HCT116 (cell line): ENCODE results near the gene DHRSX. TPM values are rescaled to one million over a fixed set of nuclear protein-coding genes. Genes with fewer than 3 reads are reported as not detected.

Source experiments
- ATAC-seq: fragments of 200-7000 bp; cut with Tn5 transposase; 2 replicates; pipeline ENCODE4 v1.9.1; 2020; ENCODE audit warnings: mild to moderate bottlenecking, moderate library complexity
- BruUV-seq: library from RNA; stranded (reverse); fragments of 400-500 nt; replicated peaks from 2 replicates; lab custom pipeline; 2021; lab: Mats Ljungman, UMichigan
- CTCF ChIA-PET: fragments of 300-600 bp; sonication (Branson Sonifier 250); formaldehyde crosslinking; loops from one replicate; lab custom pipeline; 2021; ENCODE audit warnings: antibody characterized with exemption; lab: Charles Lee
- POLR2A ChIA-PET: fragments of 300-600, 350-600 bp; sonication (Branson Sonifier 250); formaldehyde crosslinking; loops from one replicate; lab custom pipeline; 2021; ENCODE audit warnings: antibody characterized with exemption; lab: Charles Lee
- RAD21 ChIA-PET, 2 experiments: fragments of 300-600 bp; sonication (Branson Sonifier 250); formaldehyde crosslinking; loops; one replicate each; lab custom pipeline; 2023; ENCODE audit warnings: low total read pairs in 2 of 2; ENCODE audit not compliant: uncharacterized antibody in 2 of 2, unreplicated experiment in 2 of 2, low non-redundant PET in 1 of 2; lab: Charles Lee
- DNase-seq: peaks from one replicate; pipeline ENCODE4 v3.0.0-alpha.2; 2010; ENCODE audit warnings: low read depth, low spot score
- H2AFZ ChIP-seq: fragments of 200-600 bp; shearing (Covaris generic), sonication (generic); 2 replicates; pipeline ENCODE4 v1.6.1; 2017; ENCODE audit warnings: low read depth, mixed run types, mixed read lengths, antibody characterized with exemption, low read length; ENCODE audit not compliant: poor library complexity, severe bottlenecking
- H3K27ac ChIP-seq: 2 replicates; pipeline ENCODE4 v1.5.1; 2012; ENCODE audit warnings: low read depth, low read length
- H3K27me3 ChIP-seq: fragments of 200-600 bp; sonication (generic); 2 replicates; pipeline ENCODE4 v1.6.1; 2016; ENCODE audit warnings: mixed run types, low read length, mixed read lengths; ENCODE audit not compliant: insufficient read depth
- H3K36me3 ChIP-seq, 2 experiments: fragments of 200-500 bp in 1 of 2; fragments of 200-600 bp in 1 of 2; sonication (Bioruptor generic) in 1 of 2; sonication (generic) in 1 of 2; 2 replicates each; pipeline versions ENCODE4 v1.5.1 to v1.6.1; 2014 to 2016; ENCODE audit warnings: low read length in 2 of 2, inconsistent platforms in 1 of 2, mixed read lengths in 1 of 2, mixed run types in 1 of 2; ENCODE audit not compliant: insufficient read depth in 2 of 2, control insufficient read depth in 1 of 2
- H3K4me1 ChIP-seq, 2 experiments: fragments of 200-600 bp in 1 of 2; sonication (generic) in 1 of 2; 2 replicates each; pipeline versions ENCODE4 v1.5.1 to v1.6.1; 2012 to 2017; ENCODE audit warnings: low read length in 2 of 2, inconsistent platforms in 1 of 2, mild to moderate bottlenecking in 1 of 2, mixed read lengths in 1 of 2, mixed run types in 1 of 2, moderate library complexity in 1 of 2; ENCODE audit not compliant: insufficient read depth in 2 of 2, control insufficient read depth in 1 of 2
- H3K4me2 ChIP-seq: fragments of 200-600 bp; sonication (generic); 2 replicates; pipeline ENCODE4 v1.6.1; 2017; ENCODE audit warnings: mixed run types, low read length, mixed read lengths
- H3K4me3 ChIP-seq, 2 experiments: fragments of 200-600 bp in 1 of 2; sonication (generic) in 1 of 2; replicated peaks in 1 of 2; 2 replicates each; pipeline ENCODE4 v1.5.1; 2011 to 2016; ENCODE audit warnings: low read length in 2 of 2, control low read depth in 1 of 2, low read depth in 1 of 2, mild to moderate bottlenecking in 1 of 2, mixed read lengths in 1 of 2, mixed run types in 1 of 2
- H3K79me2 ChIP-seq: fragments of 200-600 bp; sonication (generic); 2 replicates; pipeline ENCODE4 v1.6.1; 2017; ENCODE audit warnings: mild to moderate bottlenecking, mixed run types, low read length, moderate library complexity, mixed read lengths; ENCODE audit not compliant: insufficient read depth
- H3K9ac ChIP-seq: fragments of 200-600 bp; sonication (generic); 2 replicates; pipeline ENCODE4 v1.6.1; 2016; ENCODE audit warnings: low read length, mixed read lengths
- H3K9me2 ChIP-seq: fragments of 200-600 bp; sonication (generic), shearing (Covaris generic); 2 replicates; pipeline ENCODE4 v1.6.1; 2017; ENCODE audit warnings: mixed run types, mild to moderate bottlenecking, moderate library complexity; ENCODE audit not compliant: insufficient read depth
- H3K9me3 ChIP-seq, 2 experiments: fragments of 200-500 bp in 1 of 2; fragments of 200-600 bp in 1 of 2; sonication (Bioruptor generic) in 1 of 2; sonication (generic) in 1 of 2; 2 replicates each; pipeline ENCODE4 v1.6.1; 2014 to 2017; ENCODE audit warnings: low read length in 2 of 2, mixed read lengths in 2 of 2, inconsistent platforms in 1 of 2, low read depth in 1 of 2, mild to moderate bottlenecking in 1 of 2, mixed run types in 1 of 2, moderate library complexity in 1 of 2; ENCODE audit not compliant: control insufficient read depth in 1 of 2, insufficient read depth in 1 of 2
- H4K20me1 ChIP-seq: fragments of 200-600 bp; sonication (generic), shearing (Covaris generic); 2 replicates; pipeline ENCODE4 v1.6.1; 2017; ENCODE audit warnings: mixed run types, mild to moderate bottlenecking, moderate library complexity; ENCODE audit not compliant: insufficient read depth
- ATF3 ChIP-seq: IDR thresholded peaks from 2 replicates; pipeline ENCODE4 v1.6.1; 2012
- CTCF ChIP-seq, 3 experiments: fragments of 200-600 bp in 1 of 3; sonication (generic) in 1 of 3; IDR thresholded peaks in 2 of 3; conservative IDR thresholded peaks in 1 of 3; 2 replicates each; pipeline ENCODE4 v1.5.1; 2012 to 2017; ENCODE audit warnings: low read depth in 2 of 3, low read length in 2 of 3, antibody characterized with exemption in 1 of 3, borderline replicate concordance in 1 of 3, control low read depth in 1 of 3, mild to moderate bottlenecking in 1 of 3, mixed read lengths in 1 of 3, mixed run types in 1 of 3, moderate library complexity in 1 of 3; ENCODE audit not compliant: insufficient read depth in 1 of 3
- ELF1 ChIP-seq: IDR thresholded peaks from 2 replicates; pipeline ENCODE4 v1.6.1; 2012; ENCODE audit warnings: low read depth, borderline replicate concordance
- FOSL1 ChIP-seq: IDR thresholded peaks from 2 replicates; pipeline ENCODE4 v1.6.1; 2012; ENCODE audit warnings: low read depth
- JUND ChIP-seq: IDR thresholded peaks from 2 replicates; pipeline ENCODE4 v1.6.1; 2012
- POLR2A ChIP-seq: IDR thresholded peaks from 2 replicates; pipeline ENCODE4 v1.7.0; 2011; ENCODE audit warnings: borderline replicate concordance; ENCODE audit not compliant: insufficient read depth, insufficient read length; ENCODE audit errors: extremely low read depth
- POLR2AphosphoS5 ChIP-seq: IDR thresholded peaks from 2 replicates; pipeline ENCODE4 v1.6.1; 2011; ENCODE audit warnings: mild to moderate bottlenecking, low read depth, low read length, moderate library complexity
- RAD21 ChIP-seq: IDR thresholded peaks from 2 replicates; pipeline ENCODE4 v1.6.1; 2012; ENCODE audit warnings: low read depth, mild to moderate bottlenecking
- REST ChIP-seq: IDR thresholded peaks from 2 replicates; pipeline ENCODE4 v1.6.1; 2012; ENCODE audit warnings: low read depth
- SIN3A ChIP-seq: IDR thresholded peaks from 2 replicates; pipeline ENCODE4 v1.6.1; 2012; ENCODE audit warnings: low read depth
- SP1 ChIP-seq: IDR thresholded peaks from 2 replicates; pipeline ENCODE4 v1.6.1; 2012; ENCODE audit warnings: low read depth
- SRF ChIP-seq: IDR thresholded peaks from 2 replicates; pipeline ENCODE4 v1.6.1; 2012; ENCODE audit warnings: low read depth
- TCF7L2 ChIP-seq: IDR thresholded peaks from 2 replicates; pipeline ENCODE4 v1.7.0; 2011; ENCODE audit warnings: borderline replicate concordance, inconsistent platforms; ENCODE audit not compliant: insufficient read depth, insufficient read length; ENCODE audit errors: extremely low read depth
- ZBTB33 ChIP-seq: IDR thresholded peaks from 2 replicates; pipeline ENCODE4 v1.6.1; 2011; ENCODE audit warnings: mild to moderate bottlenecking, low read length, moderate library complexity; ENCODE audit not compliant: insufficient replicate concordance; ENCODE audit errors: extremely low read depth
- ZFX ChIP-seq: fragments of 450-650 bp; IDR thresholded peaks from 2 replicates; pipeline ENCODE4 v1.6.1; 2017
- ZNF274 ChIP-seq: fragments of 200-500 bp; sonication (Bioruptor generic); IDR thresholded peaks from 2 replicates; pipeline ENCODE4 v1.6.1; 2014; ENCODE audit warnings: mild to moderate bottlenecking, low read depth, low read length, inconsistent platforms
- intact Hi-C: fragments of 100-400 bp; cut with micrococcal nuclease; formaldehyde crosslinking; loops from 2 replicates; pipeline ENCODE4 v1.10.0; 2022
- total RNA-seq: library from RNA; stranded (reverse); gene quantifications from one replicate; pipeline ENCODE4 v1.2.1, GENCODE V29; 2021; ENCODE audit not compliant: unreplicated experiment

Gene DHRSX
- total RNA-seq, 1 experiment from 2014 or later: 11.9 TPM

- H3K9ac ChIP-seq: no peak overlapping the region
- H3K4me1 ChIP-seq: no peaks in the 10 kb centered on the region; a peak in 1 of 4 replicates
- H3K27me3 ChIP-seq: no peaks in the 10 kb centered on the region
- DNase-seq (no peak), ATAC-seq (no peak)
- H2AFZ ChIP-seq: no peak overlapping the region
- TF ChIP-seq SIN3A (no peak), ZNF274 (no peak), TCF7L2 (no peak), RAD21 (no peak), FOSL1 (no peak), POLR2A (no peak), ELF1 (no peak), SP1 (no peak), JUND (no peak), ZFX (no peak), POLR2AphosphoS5 (no peak), REST (no peak), ZBTB33 (no peak), SRF (no peak), ATF3 (no peak), CTCF (IDR thresholded peaks at IDR 0.05 in 2 of 3, conservative IDR thresholded peaks at IDR 0.05 in 1 of 3; ENCODE audit: borderline replicate concordance in 1 of 3, insufficient read depth in 1 of 3, low read depth in 2 of 3, low read length in 2 of 3) (no peak)
- ChIA-PET RAD21 (no interaction called here), CTCF (no interaction called here), POLR2A (no interaction called here)
- H3K36me3 ChIP-seq: no peaks in the 10 kb centered on the region
- no peak overlapping the region for H3K27ac ChIP-seq
- no peaks in the 10 kb centered on the region for H3K79me2 ChIP-seq
- no peak overlapping the region for H3K4me2 ChIP-seq
- no peaks in the 10 kb centered on the region for H3K9me3 ChIP-seq
- H4K20me1 ChIP-seq: no peaks in the 10 kb centered on the region
- intact Hi-C loops: no loop called here
- H3K4me3 ChIP-seq: no peak overlapping the region
- H3K9me2 ChIP-seq: no peaks in the 10 kb centered on the region
- BruUV-seq: no TSS peak
Observed at GRCh38 chrX:2536974-2537373, 36.2 kb upstream of the DHRSX start.
